Measurements from ENCODE around the gene SNRK. TPM values are rescaled to one million over a fixed set of nuclear protein-coding genes. Genes with fewer than 3 reads are reported as not detected.

Gene SNRK
- total and polyA plus RNA-seq, 2 experiments from 2014 or later = 5.5 to 18.8 TPM

DNA sequence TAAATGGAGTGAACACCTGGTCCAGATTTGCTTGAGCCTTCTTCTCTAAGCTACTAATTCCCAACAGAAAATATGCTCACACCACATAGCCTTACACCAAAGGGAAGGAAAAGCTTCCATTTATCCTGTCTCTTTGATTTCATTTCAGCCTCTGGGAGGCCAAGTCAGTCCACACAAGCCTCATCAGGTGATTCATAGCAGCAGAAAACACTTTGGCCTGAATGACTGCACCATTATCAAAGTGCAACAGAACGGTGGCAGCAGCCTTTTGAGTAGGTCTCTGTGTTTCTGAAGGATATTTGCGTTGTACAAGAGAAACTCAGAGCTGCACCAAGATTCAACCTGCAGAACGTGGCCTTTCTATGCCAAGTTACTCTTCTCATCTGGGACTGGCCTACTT lies 46.6 kb upstream of the SNRK start (continued):
- TF ChIP-seq, protein P1, sequence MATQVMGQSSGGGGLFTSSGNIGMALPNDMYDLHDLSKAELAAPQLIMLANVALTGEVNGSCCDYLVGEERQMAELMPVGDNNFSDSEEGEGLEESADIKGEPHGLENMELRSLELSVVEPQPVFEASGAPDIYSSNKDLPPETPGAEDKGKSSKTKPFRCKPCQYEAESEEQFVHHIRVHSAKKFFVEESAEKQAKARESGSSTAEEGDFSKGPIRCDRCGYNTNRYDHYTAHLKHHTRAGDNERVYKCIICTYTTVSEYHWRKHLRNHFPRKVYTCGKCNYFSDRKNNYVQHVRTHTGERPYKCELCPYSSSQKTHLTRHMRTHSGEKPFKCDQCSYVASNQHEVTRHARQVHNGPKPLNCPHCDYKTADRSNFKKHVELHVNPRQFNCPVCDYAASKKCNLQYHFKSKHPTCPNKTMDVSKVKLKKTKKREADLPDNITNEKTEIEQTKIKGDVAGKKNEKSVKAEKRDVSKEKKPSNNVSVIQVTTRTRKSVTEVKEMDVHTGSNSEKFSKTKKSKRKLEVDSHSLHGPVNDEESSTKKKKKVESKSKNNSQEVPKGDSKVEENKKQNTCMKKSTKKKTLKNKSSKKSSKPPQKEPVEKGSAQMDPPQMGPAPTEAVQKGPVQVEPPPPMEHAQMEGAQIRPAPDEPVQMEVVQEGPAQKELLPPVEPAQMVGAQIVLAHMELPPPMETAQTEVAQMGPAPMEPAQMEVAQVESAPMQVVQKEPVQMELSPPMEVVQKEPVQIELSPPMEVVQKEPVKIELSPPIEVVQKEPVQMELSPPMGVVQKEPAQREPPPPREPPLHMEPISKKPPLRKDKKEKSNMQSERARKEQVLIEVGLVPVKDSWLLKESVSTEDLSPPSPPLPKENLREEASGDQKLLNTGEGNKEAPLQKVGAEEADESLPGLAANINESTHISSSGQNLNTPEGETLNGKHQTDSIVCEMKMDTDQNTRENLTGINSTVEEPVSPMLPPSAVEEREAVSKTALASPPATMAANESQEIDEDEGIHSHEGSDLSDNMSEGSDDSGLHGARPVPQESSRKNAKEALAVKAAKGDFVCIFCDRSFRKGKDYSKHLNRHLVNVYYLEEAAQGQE (IDR thresholded peaks at IDR 0.05; ENCODE audit: unreplicated experiment) = no peak
- no peak for TF ChIP-seq ZNF114 (CRISPR knock-in tag; IDR thresholded peaks at IDR 0.05)
- no peak for TF ChIP-seq ZNF331 (CRISPR knock-in tag; IDR thresholded peaks at IDR 0.05; ENCODE audit: low read depth)
- no peak for TF ChIP-seq STAT1 (IDR thresholded peaks at IDR 0.05; ENCODE audit: unreplicated experiment)
- TF ChIP-seq NANOG (IDR thresholded peaks at IDR 0.05; ENCODE audit: borderline replicate concordance) = no peak

DNA sequence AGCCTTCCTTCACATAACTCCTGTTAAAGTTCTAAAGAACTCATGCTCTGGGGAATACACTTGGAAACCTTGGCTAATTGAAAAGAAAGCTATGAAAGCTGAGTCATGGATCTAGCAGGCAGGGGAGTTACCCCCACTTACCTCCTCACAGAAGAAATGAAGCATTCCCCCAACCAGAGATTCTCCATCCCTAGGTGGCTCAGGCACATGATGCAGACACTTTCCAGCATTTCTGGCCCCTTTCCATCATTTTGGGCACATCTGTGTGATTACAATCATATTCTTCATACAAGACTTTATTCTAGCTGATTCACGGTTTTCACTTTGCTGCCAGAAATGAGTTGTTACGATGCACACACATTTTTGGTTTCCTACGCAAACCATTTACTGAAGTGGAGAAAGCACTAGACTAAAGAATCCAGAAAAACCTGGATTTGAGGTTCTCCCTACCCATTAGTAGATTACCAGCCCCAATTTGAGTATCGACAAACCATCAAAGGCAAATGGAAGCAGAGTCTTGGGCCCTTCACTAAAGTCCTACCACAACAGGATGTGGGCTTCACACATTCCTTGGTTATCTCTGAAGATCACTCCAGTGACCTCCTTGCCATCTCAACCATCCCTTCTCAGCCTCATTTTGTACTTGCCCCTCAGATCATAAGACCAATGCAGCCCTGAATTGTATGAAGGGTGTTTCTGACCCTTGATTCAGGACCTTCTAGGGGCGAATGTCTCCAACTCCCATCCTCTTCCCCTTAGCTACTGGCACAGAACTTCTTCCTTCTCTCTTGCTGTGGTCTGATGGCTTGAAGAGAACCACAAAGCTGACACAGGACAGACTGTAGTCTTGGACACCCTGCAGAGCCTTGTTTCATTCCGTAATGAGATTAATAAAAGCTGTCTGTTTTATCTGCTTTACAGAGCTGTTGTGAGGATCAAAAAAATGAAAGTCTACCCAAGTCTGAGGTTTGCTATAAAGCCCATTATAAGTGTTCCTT lies 42.5 kb upstream of the SNRK start:
- H3F3A ChIP-seq (replicated peaks; ENCODE audit: low read depth) = no peaks in the 10 kb centered on the region
- peaks cover 14% of the 10 kb centered on the region for H3K4me1 Mint-ChIP-seq
- H3K36me3 Mint-ChIP-seq (ENCODE audit: low read depth) = no peaks in the 10 kb centered on the region
- no peak for ATAC-seq
- no peak overlapping the region for H2AFZ ChIP-seq
- peaks cover 6% of the 10 kb centered on the region for H3K27me3 Mint-ChIP-seq (ENCODE audit: insufficient read depth, low read depth, poor library complexity)
- no peaks in the 10 kb centered on the region for H3K36me3 ChIP-seq (ENCODE audit: insufficient read depth)
- no peak overlapping the region for H3K4me2 ChIP-seq
- no peaks in the 10 kb centered on the region for H4K20me1 ChIP-seq (replicated peaks; ENCODE audit: insufficient read depth)
- no peaks in the 10 kb centered on the region for H3K4me1 ChIP-seq (ENCODE audit: insufficient read depth)
- H3K9me3 Mint-ChIP-seq = peaks cover 18% of the 10 kb centered on the region; the same call in 2 of the 3 replicates
- H3K79me2 ChIP-seq (replicated peaks; ENCODE audit: insufficient read depth) = no peaks in the 10 kb centered on the region
- no peak overlapping the region for H3K4me3 Mint-ChIP-seq
- no peak overlapping the region for H3K27ac ChIP-seq (ENCODE audit: low read depth)
- DNase-seq (ENCODE audit: low spot score) = no peak
- peaks cover 17% of the 10 kb centered on the region for H3K9me2 ChIP-seq (ENCODE audit: insufficient read depth)
- H3K27ac Mint-ChIP-seq = no peak overlapping the region
- no peak overlapping the region for H3K4me3 ChIP-seq
- H3K27me3 ChIP-seq (ENCODE audit: insufficient read depth) = no peaks in the 10 kb centered on the region
- TF ChIP-seq EZH2phosphoT487 (IDR thresholded peaks at IDR 0.05; ENCODE audit: unreplicated experiment) (no peak), STAT1 (IDR thresholded peaks at IDR 0.05; ENCODE audit: unreplicated experiment) (no peak), JUNB (IDR thresholded peaks at IDR 0.05; ENCODE audit: unreplicated experiment) (no peak), NANOG (IDR thresholded peaks at IDR 0.05; ENCODE audit: borderline replicate concordance) (no peak), ZNF331 (CRISPR knock-in tag; IDR thresholded peaks at IDR 0.05; ENCODE audit: low read depth) (no peak), POLR2AphosphoS5 (IDR thresholded peaks at IDR 0.05; ENCODE audit: low read depth) (no peak), ZNF114 (CRISPR knock-in tag; IDR thresholded peaks at IDR 0.05) (no peak), CREB1 (CRISPR knock-in tag; IDR thresholded peaks at IDR 0.05; ENCODE audit: low read depth) (no peak)
- TF ChIP-seq, protein P1 (IDR thresholded peaks at IDR 0.05; ENCODE audit: unreplicated experiment) = no peak
- TF ChIP-seq, protein P2, sequence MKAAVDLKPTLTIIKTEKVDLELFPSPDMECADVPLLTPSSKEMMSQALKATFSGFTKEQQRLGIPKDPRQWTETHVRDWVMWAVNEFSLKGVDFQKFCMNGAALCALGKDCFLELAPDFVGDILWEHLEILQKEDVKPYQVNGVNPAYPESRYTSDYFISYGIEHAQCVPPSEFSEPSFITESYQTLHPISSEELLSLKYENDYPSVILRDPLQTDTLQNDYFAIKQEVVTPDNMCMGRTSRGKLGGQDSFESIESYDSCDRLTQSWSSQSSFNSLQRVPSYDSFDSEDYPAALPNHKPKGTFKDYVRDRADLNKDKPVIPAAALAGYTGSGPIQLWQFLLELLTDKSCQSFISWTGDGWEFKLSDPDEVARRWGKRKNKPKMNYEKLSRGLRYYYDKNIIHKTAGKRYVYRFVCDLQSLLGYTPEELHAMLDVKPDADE (IDR thresholded peaks at IDR 0.05) = no peak
- TF ChIP-seq, protein P3, sequence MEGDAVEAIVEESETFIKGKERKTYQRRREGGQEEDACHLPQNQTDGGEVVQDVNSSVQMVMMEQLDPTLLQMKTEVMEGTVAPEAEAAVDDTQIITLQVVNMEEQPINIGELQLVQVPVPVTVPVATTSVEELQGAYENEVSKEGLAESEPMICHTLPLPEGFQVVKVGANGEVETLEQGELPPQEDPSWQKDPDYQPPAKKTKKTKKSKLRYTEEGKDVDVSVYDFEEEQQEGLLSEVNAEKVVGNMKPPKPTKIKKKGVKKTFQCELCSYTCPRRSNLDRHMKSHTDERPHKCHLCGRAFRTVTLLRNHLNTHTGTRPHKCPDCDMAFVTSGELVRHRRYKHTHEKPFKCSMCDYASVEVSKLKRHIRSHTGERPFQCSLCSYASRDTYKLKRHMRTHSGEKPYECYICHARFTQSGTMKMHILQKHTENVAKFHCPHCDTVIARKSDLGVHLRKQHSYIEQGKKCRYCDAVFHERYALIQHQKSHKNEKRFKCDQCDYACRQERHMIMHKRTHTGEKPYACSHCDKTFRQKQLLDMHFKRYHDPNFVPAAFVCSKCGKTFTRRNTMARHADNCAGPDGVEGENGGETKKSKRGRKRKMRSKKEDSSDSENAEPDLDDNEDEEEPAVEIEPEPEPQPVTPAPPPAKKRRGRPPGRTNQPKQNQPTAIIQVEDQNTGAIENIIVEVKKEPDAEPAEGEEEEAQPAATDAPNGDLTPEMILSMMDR (conservative IDR thresholded peaks at IDR 0.05; ENCODE audit: low read depth in 2 of 2) = no peak

Data from GM23338 (cell line).